CD4-positive, CD25-positive, alpha-beta regulatory T cell (primary cell): Measurements from ENCODE around the gene ARL11. TPM values are rescaled to one million over a fixed set of nuclear protein-coding genes. Genes with fewer than 3 reads are reported as not detected.

Experiments used
- ATAC-seq, 2 donors: fragments of 150-1000 bp; cut with Tn5 transposase; one replicate each; pipeline ENCODE4 v1.10.0; 2021; ENCODE audit warnings: low read depth in 2 of 2, moderate number of reproducible peaks in 2 of 2, moderate library complexity in 1 of 2
- DNase-seq, 3 donors: peaks; one replicate each; pipeline versions ENCODE4 v3.0.0 to v3.0.0-alpha.2; 2012 to 2022; ENCODE audit warnings: mixed read lengths in 1 of 3
- H3K27ac ChIP-seq: one replicate; pipeline ENCODE4 v1.7.0; 2013; ENCODE audit warnings: mild to moderate bottlenecking, low read length; ENCODE audit not compliant: insufficient read depth, poor library complexity, severe bottlenecking
- H3K27me3 ChIP-seq: one replicate; pipeline ENCODE4 v1.7.0; 2013; ENCODE audit warnings: low read length; ENCODE audit not compliant: control insufficient read depth, insufficient read depth
- H3K36me3 ChIP-seq: one replicate; pipeline ENCODE4 v1.7.0; 2013; ENCODE audit warnings: mild to moderate bottlenecking, low read length, moderate library complexity; ENCODE audit not compliant: control insufficient read depth, insufficient read depth
- H3K4me1 ChIP-seq: 2 replicates; pipeline ENCODE4 v1.7.0; 2013; ENCODE audit warnings: mild to moderate bottlenecking, low read length; ENCODE audit not compliant: insufficient read depth, control insufficient read depth, poor library complexity, severe bottlenecking
- H3K4me3 ChIP-seq: one replicate; pipeline ENCODE4 v1.7.0; 2013; ENCODE audit warnings: low read depth, mild to moderate bottlenecking, low read length, moderate library complexity
- H3K9me3 ChIP-seq, 2 experiments: 1 replicate in 1 of 2; 2 replicates in 1 of 2; pipeline ENCODE4 v1.7.0; 2013; ENCODE audit warnings: low read length in 2 of 2, mild to moderate bottlenecking in 1 of 2, moderate library complexity in 1 of 2; ENCODE audit not compliant: control insufficient read depth in 2 of 2
- H3K27ac Mint-ChIP-seq, 3 donors: one replicate each; pipeline ENCODE4 v1.8.0; 2020 to 2022; ENCODE audit warnings: mild to moderate bottlenecking in 3 of 3, mixed read lengths in 3 of 3, moderate library complexity in 2 of 3
- H3K27me3 Mint-ChIP-seq: one replicate; pipeline ENCODE4 v1.8.0; 2022; ENCODE audit warnings: mild to moderate bottlenecking, mixed read lengths
- H3K36me3 Mint-ChIP-seq: one replicate; pipeline ENCODE4 v1.8.0; 2020; ENCODE audit warnings: mixed read lengths
- H3K4me1 Mint-ChIP-seq, 4 donors: one replicate each; pipeline ENCODE4 v1.8.0; 2020 to 2022; ENCODE audit warnings: mixed read lengths in 4 of 4, mild to moderate bottlenecking in 1 of 4
- H3K4me3 Mint-ChIP-seq, 4 donors: one replicate each; pipeline ENCODE4 v1.8.0; 2020 to 2022; ENCODE audit warnings: mild to moderate bottlenecking in 4 of 4, mixed read lengths in 4 of 4, moderate library complexity in 3 of 4
- H3K9me3 Mint-ChIP-seq, 7 donors: one replicate each; pipeline ENCODE4 v1.8.0; 2020 to 2022; ENCODE audit warnings: mixed read lengths in 7 of 7, mild to moderate bottlenecking in 3 of 7, moderate library complexity in 2 of 7
- polyA plus RNA-seq, 4 donors: library from polyadenylated mRNA; unstranded; fragments of 300-500 nt; fragmentation: Illumina TruSeq; gene quantifications; one replicate each; pipeline ENCODE4 v1.2.3, GENCODE V29; 2021
- total RNA-seq: library from RNA; stranded (reverse); gene quantifications from one replicate; pipeline ENCODE4 v1.2.3, GENCODE V29; 2022

ARL11 gene
- total and polyA plus RNA-seq, 5 donors from 2014 or later: 0.14 to 1.9 (median 0.26) TPM

DNA sequence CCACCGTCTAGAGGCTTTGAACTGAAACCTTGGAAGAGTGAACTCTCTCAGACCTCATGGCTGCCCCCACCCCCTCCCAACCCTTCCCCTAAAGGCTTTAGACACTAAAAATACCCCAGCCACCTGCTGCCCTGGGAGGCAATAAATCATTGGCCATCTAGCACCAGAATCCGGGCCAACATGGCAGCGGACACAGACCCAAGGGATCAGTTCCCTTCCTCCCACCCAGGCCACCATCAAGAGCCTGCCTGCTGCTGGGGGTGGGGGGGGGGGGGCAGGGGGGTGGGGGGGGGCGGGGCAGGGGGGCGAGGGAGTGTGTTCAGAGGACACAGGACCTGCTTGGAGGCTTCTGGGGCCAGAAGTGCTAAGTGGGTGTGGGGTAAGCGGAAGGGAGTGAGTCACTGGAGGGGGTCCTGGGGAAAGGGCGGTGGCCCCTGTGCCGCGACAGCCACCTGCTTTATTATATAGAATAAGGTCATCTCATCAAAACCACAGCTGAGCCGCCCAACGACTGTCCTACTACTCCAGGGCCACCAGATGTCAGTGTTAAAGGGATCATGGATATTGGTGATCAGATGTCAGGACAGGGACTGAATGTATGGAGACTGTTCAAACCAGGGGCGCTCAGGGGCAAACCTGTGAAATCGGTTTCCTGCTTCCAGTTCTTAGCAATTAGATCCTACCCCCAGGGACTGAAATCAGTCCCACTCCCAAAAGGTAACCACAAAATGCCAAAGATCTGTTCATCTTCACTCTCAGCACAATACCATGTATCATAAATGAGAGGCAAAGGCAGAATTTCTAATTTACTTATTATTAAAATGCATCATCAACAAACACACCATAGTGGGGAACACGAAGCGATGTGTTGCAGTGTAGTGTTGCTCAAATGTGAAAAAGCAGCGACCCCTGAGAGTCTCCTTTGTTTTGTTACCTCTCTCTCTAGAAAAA, 24.3 kb downstream of the ARL11 start:
- no peaks in the 10 kb centered on the region for H3K36me3 ChIP-seq
- H3K27ac Mint-ChIP-seq: no peak overlapping the region
- no peak overlapping the region for H3K27ac ChIP-seq
- ATAC-seq (no peak), DNase-seq (peak in 1 of 3 donors; percentile 36)
- H3K9me3 ChIP-seq: no peaks in the 10 kb centered on the region
- H3K27me3 ChIP-seq: no peaks in the 10 kb centered on the region
- H3K27me3 Mint-ChIP-seq: no peaks in the 10 kb centered on the region
- no peak overlapping the region for H3K4me3 Mint-ChIP-seq
- H3K9me3 Mint-ChIP-seq: no peaks in the 10 kb centered on the region
- H3K36me3 Mint-ChIP-seq: peaks cover 3% of the 10 kb centered on the region
- H3K4me3 ChIP-seq: no peak overlapping the region
- peaks cover 0 to 8% (median 0%) of the 10 kb centered on the region in 4 donors for H3K4me1 Mint-ChIP-seq
- no peaks in the 10 kb centered on the region for H3K4me1 ChIP-seq

DNA sequence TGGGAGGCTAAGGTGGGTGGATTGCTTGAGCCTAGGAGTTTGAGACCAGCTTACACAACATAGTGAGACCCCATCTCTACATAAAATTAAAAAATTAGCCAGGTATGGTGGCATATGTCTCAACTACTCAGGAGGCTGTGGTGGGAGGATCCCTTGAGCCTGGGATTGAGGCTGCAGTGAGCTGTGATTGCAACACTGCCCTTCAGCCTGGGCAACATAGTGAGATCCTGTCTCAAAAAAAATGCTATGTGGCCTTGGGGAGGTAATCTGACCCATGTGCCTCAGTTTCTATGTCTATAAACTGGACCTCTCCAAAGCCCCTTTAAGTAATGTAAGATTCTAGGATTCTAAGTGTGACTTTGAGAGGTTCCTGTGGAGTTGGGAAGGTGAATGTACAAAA, 25.2 kb downstream of the ARL11 start:
- Histone ChIP-seq H3K4me1 (no peaks in the 10 kb centered on the region), H3K27me3 (no peaks in the 10 kb centered on the region), H3K36me3 (no peaks in the 10 kb centered on the region), H3K27ac (no peak overlapping the region), H3K4me3 (no peak overlapping the region), H3K9me3 (no peaks in the 10 kb centered on the region)
- Mint-ChIP-seq H3K4me3 (no peak overlapping the region), H3K36me3 (peaks cover 10% of the 10 kb centered on the region), H3K4me1 (peaks cover 0 to 8% (median 0%) of the 10 kb centered on the region in 4 donors), H3K9me3 (no peaks in the 10 kb centered on the region), H3K27me3 (no peaks in the 10 kb centered on the region), H3K27ac (no peak overlapping the region)
- ATAC-seq (no peak), DNase-seq (no peak)

DNA sequence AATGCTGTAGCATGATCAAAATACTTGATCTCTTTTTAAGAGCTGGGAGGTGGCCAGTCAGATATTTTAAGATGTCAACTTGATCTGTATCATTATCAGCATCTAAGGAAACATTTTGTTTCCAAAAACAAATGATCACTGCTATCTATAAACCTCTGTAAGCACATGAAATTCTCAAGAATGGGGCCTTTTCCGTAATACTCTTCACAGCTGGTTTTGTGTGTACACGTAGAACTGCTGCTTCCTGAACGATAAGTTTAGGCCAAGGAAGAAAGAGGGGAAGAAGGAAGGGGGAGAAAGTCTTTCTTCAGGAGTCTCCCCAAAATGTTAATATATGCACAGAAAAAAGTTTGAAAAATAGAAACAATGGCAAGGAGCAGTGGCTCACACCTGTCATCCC, 25.7 kb downstream of the ARL11 start:
- Histone ChIP-seq H3K4me1 (no peaks in the 10 kb centered on the region), H3K36me3 (no peaks in the 10 kb centered on the region), H3K9me3 (no peaks in the 10 kb centered on the region), H3K27me3 (no peaks in the 10 kb centered on the region), H3K4me3 (no peak overlapping the region), H3K27ac (no peak overlapping the region)
- Mint-ChIP-seq H3K4me3 (no peak overlapping the region), H3K36me3 (peaks cover 10% of the 10 kb centered on the region), H3K27ac (no peak overlapping the region), H3K27me3 (no peaks in the 10 kb centered on the region), H3K9me3 (no peaks in the 10 kb centered on the region), H3K4me1 (peaks cover 0 to 8% (median 0%) of the 10 kb centered on the region in 4 donors)
- ATAC-seq (no peak), DNase-seq (no peak)

DNA sequence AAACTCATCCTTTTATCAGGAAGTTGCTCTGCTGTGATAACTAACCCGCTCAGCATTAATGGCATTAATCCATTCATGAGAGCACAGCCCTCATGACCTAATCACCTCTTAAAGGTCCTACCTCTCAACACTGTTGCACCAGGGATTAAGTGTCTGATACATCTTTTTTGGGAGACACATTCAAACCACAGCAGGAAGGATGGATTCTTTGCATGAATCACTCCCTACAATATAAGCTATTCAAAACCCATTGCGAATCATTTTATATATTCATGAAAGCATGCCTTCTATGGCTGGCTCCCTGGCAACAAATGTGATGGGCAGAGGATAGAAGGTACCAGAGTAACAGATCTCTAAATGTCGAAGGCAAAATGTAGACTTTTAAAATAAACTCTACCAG, 27.6 kb downstream of the ARL11 start:
- Mint-ChIP-seq H3K9me3 (no peaks in the 10 kb centered on the region), H3K4me3 (no peak overlapping the region), H3K4me1 (peaks cover 0 to 4% (median 0%) of the 10 kb centered on the region in 4 donors), H3K36me3 (peaks cover 20% of the 10 kb centered on the region), H3K27me3 (no peaks in the 10 kb centered on the region), H3K27ac (no peak overlapping the region)
- DNase-seq: no peak
- Histone ChIP-seq H3K27me3 (no peaks in the 10 kb centered on the region), H3K36me3 (no peaks in the 10 kb centered on the region), H3K9me3 (no peaks in the 10 kb centered on the region), H3K4me1 (no peaks in the 10 kb centered on the region), H3K4me3 (no peak overlapping the region), H3K27ac (no peak overlapping the region)
- ATAC-seq: no peak

DNA sequence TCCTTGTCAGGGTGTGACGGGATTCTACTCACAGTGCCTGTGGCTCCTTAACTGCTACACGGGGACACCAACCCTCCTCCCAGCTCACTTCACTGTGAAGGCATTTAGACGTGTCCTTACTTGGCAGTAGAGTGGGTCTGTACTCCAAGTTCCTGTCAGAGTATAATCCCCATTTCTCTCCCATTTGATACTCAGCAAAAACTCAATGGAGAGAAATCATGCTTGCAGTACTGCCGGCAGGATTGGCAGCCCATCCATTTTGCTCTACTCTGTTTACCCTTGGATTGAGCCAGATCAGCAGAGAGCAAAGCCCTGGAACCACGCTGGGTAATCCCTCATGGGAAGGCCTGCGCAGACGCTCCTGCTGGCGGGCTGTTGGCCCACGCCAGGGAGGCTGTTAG, 28.9 kb downstream of the ARL11 start:
- Histone ChIP-seq H3K4me3 (no peak overlapping the region), H3K36me3 (peaks cover 2% of the 10 kb centered on the region), H3K9me3 (no peaks in the 10 kb centered on the region), H3K27me3 (no peaks in the 10 kb centered on the region), H3K27ac (no peak overlapping the region), H3K4me1 (no peaks in the 10 kb centered on the region)
- Mint-ChIP-seq H3K4me3 (no peak overlapping the region), H3K4me1 (peaks cover 0 to 4% (median 0%) of the 10 kb centered on the region in 4 donors), H3K27ac (no peak overlapping the region), H3K36me3 (peaks cover 31% of the 10 kb centered on the region), H3K27me3 (no peaks in the 10 kb centered on the region), H3K9me3 (no peaks in the 10 kb centered on the region)
- DNase-seq (no peak), ATAC-seq (no peak)

DNA sequence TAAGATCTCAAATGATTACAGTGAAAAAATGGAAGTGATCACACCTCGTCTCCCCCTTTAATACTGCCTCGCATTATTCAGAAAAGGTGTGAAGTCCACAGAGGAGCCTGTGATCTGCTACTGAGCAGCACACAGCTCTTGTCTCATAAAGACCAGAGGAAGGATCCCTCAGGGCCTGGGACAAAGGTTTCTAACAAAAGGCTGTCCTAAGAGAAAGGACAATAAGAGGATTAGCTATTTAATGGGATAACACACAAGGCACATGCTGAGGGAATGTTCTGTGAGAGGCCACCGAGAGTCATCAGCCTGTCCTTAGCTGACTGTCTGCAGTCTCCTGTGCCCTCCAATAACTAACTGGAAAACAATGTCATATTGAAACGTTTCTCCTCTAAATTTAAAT, 36.3 kb downstream of the ARL11 start:
- no peak for ATAC-seq
- Histone ChIP-seq H3K27me3 (no peaks in the 10 kb centered on the region), H3K36me3 (peaks cover 11% of the 10 kb centered on the region), H3K4me3 (no peak overlapping the region), H3K27ac (no peak overlapping the region), H3K4me1 (no peaks in the 10 kb centered on the region), H3K9me3 (no peaks in the 10 kb centered on the region)
- no peak overlapping the region for H3K4me3 Mint-ChIP-seq
- no peaks in the 10 kb centered on the region for H3K27me3 Mint-ChIP-seq
- no peak for DNase-seq
- H3K9me3 Mint-ChIP-seq: no peaks in the 10 kb centered on the region
- peaks cover 0 to 5% (median 1%) of the 10 kb centered on the region in 4 donors for H3K4me1 Mint-ChIP-seq
- H3K27ac Mint-ChIP-seq: no peak overlapping the region
- H3K36me3 Mint-ChIP-seq: peaks cover 58% of the 10 kb centered on the region

DNA sequence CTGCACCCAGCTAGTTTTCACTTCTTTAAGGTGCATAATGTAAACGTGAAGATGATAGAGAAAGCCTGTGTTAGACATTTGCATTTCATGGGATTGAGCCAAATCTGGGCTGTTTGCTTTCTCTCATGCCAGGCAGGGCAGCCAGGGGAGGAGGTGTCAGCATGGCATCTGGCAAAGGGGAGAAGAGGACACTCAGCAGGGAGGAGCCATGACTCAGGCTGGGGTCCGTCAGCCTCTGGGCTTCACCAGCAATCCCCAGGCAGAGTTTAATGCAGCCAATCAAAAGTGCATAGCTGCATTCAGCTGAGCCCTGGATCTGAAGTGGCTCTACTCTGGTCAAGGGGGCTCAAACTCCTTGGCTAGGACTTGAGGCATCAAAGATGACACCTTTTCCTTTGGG, 39.5 kb downstream of the ARL11 start:
- ATAC-seq: no peak
- no peak overlapping the region for H3K27ac Mint-ChIP-seq
- no peaks in the 10 kb centered on the region for H3K9me3 Mint-ChIP-seq
- H3K27me3 ChIP-seq: no peaks in the 10 kb centered on the region
- H3K36me3 ChIP-seq: peaks cover 6% of the 10 kb centered on the region
- no peaks in the 10 kb centered on the region for H3K4me1 ChIP-seq
- H3K9me3 ChIP-seq: no peaks in the 10 kb centered on the region
- H3K4me3 Mint-ChIP-seq: no peak overlapping the region
- no peaks in the 10 kb centered on the region for H3K27me3 Mint-ChIP-seq
- DNase-seq: no peak
- peaks cover 3 to 11% (median 10%) of the 10 kb centered on the region in 4 donors for H3K4me1 Mint-ChIP-seq
- no peak overlapping the region for H3K27ac ChIP-seq
- H3K36me3 Mint-ChIP-seq: peaks cover 36% of the 10 kb centered on the region
- no peak overlapping the region for H3K4me3 ChIP-seq
